Neutrophil (primary cell): ENCODE measurements around the gene OSBPL10.

Experiments used
- H3K27ac ChIP-seq: fragments of 200-600 bp; sonication (generic); 2 replicates; pipeline ENCODE4 v1.5.1; 2016; ENCODE audit warnings: mild to moderate bottlenecking, moderate library complexity
- H3K27me3 ChIP-seq: fragments of 200-600 bp; sonication (generic); 2 replicates; pipeline ENCODE4 v1.6.0; 2016; ENCODE audit warnings: mild to moderate bottlenecking
- H3K36me3 ChIP-seq: fragments of 200-600 bp; sonication (generic); 2 replicates; pipeline ENCODE4 v1.5.1; 2017
- H3K4me1 ChIP-seq, 2 experiments: fragments of 200-600 bp in 1 of 2; sonication (generic) in 1 of 2; 1 replicate in 1 of 2; 2 replicates in 1 of 2; pipeline versions ENCODE4 v1.5.1 to v1.6.1; 2013 to 2016; ENCODE audit warnings: low read depth in 1 of 2, low read length in 1 of 2, mild to moderate bottlenecking in 1 of 2, moderate library complexity in 1 of 2; ENCODE audit not compliant: control insufficient read depth in 1 of 2, insufficient read depth in 1 of 2
- H3K4me3 ChIP-seq, 2 experiments: fragments of 200-600 bp in 1 of 2; sonication (generic) in 1 of 2; 1 replicate in 1 of 2; 2 replicates in 1 of 2; pipeline ENCODE4 v1.5.1; 2013 to 2016; ENCODE audit warnings: low read depth in 1 of 2, low read length in 1 of 2, mild to moderate bottlenecking in 1 of 2, moderate library complexity in 1 of 2
- H3K9me3 ChIP-seq: fragments of 200-600 bp; sonication (generic); 2 replicates; pipeline ENCODE4 v1.5.1; 2016
- TF ChIP-seq, protein P1 (sequence below): fragments of 200-600 bp; sonication (generic); IDR thresholded peaks from 2 replicates; pipeline ENCODE4 v1.5.1; 2016; ENCODE audit warnings: antibody characterized with exemption

The OSBPL10 gene

DNA sequence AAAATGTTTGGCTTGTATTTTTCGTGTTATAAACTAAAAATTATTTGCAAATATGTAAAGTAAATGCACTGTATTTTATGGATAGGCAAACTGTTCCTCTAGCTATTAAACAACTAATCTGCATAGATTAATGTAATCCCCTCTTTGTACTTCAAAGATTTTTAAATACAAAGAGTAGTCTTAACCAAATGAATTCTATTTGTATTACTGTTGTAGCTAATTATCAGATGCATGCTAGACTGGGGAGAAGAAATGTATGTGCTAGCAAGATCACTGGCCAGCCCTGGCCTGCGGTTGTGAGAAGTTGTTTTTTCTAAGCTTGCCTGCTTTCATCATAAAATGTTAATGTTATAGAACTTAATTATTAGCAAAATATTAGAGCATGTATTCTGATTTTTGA is 355.7 kb downstream of the OSBPL10 start:
- no peaks in the 10 kb centered on the region for H3K27me3 ChIP-seq
- TF ChIP-seq, protein P1, sequence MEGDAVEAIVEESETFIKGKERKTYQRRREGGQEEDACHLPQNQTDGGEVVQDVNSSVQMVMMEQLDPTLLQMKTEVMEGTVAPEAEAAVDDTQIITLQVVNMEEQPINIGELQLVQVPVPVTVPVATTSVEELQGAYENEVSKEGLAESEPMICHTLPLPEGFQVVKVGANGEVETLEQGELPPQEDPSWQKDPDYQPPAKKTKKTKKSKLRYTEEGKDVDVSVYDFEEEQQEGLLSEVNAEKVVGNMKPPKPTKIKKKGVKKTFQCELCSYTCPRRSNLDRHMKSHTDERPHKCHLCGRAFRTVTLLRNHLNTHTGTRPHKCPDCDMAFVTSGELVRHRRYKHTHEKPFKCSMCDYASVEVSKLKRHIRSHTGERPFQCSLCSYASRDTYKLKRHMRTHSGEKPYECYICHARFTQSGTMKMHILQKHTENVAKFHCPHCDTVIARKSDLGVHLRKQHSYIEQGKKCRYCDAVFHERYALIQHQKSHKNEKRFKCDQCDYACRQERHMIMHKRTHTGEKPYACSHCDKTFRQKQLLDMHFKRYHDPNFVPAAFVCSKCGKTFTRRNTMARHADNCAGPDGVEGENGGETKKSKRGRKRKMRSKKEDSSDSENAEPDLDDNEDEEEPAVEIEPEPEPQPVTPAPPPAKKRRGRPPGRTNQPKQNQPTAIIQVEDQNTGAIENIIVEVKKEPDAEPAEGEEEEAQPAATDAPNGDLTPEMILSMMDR, result no peak
- H3K36me3 ChIP-seq, result peaks cover 60% of the 10 kb centered on the region

DNA sequence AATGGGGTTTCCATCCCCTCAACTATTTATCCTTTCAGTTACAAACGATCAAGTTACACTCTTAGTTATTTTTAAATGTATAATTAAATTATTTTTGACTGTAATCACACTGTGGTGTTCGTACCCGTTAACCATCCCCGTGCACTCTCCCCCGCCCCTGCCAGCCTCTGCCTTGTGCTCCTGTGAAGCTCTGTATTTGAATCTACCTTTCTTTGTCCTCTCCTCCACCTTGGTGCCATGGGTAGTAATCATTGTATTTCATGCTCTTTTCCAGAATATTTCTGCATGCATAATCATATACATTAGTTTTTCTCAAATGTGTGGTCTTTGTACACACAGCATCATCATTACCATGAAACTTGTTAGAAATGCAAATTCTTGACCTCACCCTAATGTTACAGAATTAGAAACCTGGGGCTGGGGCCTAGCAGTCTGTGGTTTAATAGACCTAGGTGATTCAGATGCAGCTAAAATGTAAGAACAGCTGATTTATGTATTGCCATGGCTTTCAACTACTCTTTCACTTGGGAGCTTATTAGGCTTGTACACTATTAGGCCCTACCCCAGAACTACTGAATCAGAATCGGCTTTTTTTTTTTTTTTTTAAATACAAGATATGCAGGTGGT is 356.9 kb downstream of the OSBPL10 start:
- H3K27me3 ChIP-seq, result no peaks in the 10 kb centered on the region
- no peak overlapping the region for H3K4me3 ChIP-seq
- no peaks in the 10 kb centered on the region for H3K9me3 ChIP-seq
- peaks cover 0 to 4% of the 10 kb centered on the region in 2 experiments for H3K4me1 ChIP-seq
- TF ChIP-seq, protein P1, result no peak
- H3K36me3 ChIP-seq, result peaks cover 64% of the 10 kb centered on the region
- no peak overlapping the region for H3K27ac ChIP-seq

More for the DNA sequence above, 355.7 kb downstream of the OSBPL10 start:
- H3K27ac ChIP-seq, result no peak overlapping the region
- H3K4me3 ChIP-seq, result no peak overlapping the region
- peaks cover 0 to 4% of the 10 kb centered on the region in 2 experiments for H3K4me1 ChIP-seq
- H3K9me3 ChIP-seq, result no peaks in the 10 kb centered on the region

DNA sequence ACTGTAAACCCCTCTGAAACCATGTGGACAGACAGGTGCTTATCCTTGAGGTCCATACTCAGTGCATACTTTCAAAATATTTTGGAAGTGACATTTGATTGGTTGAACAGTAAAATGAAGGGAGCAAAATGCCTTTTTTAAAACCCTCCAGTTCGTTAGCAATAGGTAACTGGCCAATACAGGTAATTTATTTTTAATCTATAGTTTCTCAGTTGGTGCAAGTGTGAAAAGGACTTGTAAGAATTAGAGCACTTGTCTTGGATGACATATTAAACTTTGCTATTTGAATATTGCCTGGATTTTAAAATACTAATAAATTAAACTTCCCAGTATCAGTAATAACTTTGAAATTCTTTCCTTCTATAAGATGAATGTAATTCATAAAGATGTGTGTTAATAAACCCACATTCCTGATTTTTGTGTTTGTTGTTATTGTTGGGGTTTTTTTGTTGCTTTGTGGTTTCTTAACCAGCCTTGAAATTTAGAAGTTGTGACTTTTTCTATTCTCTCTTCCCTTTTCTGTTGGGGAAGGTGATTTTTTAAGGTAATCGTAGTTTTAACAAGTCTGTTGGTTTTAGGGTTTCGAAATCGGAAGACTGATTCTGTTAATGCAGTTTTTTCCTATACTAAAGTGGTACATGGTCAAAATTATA is 358.3 kb downstream of the OSBPL10 start:
- H3K9me3 ChIP-seq, result no peaks in the 10 kb centered on the region
- H3K4me3 ChIP-seq, result no peak overlapping the region
- no peaks in the 10 kb centered on the region for H3K27me3 ChIP-seq
- peak overlapping the region; percentile 35 for H3K27ac ChIP-seq
- peaks cover 0 to 4% of the 10 kb centered on the region in 2 experiments for H3K4me1 ChIP-seq
- peaks cover 74% of the 10 kb centered on the region for H3K36me3 ChIP-seq
- TF ChIP-seq, protein P1, result no peak

DNA sequence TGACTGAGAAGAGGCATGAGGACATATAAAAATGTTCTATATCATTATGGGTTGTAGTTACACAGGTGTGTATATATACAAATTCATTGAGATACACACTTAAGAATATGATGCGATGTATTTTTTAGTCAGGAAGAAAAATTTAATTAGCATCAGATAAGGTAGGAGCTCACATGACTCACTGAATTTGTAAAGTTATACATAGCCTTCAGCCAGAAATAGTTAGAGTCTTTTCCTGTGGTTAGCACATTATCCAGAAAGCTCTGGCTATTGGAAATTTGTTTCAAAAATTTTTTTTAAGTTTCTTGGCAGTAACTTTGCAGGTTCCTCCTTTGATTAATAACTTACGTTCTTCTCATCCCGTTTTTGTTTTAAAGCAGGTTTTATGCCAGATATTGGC is 359.7 kb downstream of the OSBPL10 start:
- H3K4me3 ChIP-seq, result no peak overlapping the region
- no peaks in the 10 kb centered on the region for H3K27me3 ChIP-seq
- peaks cover 66% of the 10 kb centered on the region for H3K36me3 ChIP-seq
- H3K27ac ChIP-seq, result no peak overlapping the region
- TF ChIP-seq, protein P1, result no peak
- no peaks in the 10 kb centered on the region for H3K9me3 ChIP-seq
- peaks cover 0 to 4% of the 10 kb centered on the region in 2 experiments for H3K4me1 ChIP-seq

DNA sequence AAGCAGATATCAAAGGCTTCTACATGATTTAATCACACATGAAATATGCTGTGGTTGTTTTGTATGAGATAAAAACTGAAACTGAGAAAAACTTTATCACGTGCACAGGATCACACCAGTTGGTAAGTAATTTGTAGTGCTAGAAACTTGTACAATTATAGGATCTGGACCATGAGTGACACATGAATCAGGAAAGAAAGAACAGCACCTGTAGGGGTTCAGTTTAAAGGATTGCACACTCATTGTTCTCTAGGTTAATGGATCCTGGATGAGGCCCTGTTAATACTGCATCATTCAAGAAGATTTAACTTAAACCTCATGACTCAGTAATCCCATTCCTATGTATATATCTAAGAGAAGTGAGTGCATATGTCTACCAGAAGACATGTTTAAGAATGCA is 360.4 kb downstream of the OSBPL10 start:
- Histone ChIP-seq H3K4me3 (no peak overlapping the region), H3K36me3 (peaks cover 59% of the 10 kb centered on the region)

More for the DNA sequence above, 360.4 kb downstream of the OSBPL10 start:
- H3K4me1 ChIP-seq, result peaks cover 0 to 4% of the 10 kb centered on the region in 2 experiments
- TF ChIP-seq, protein P1, result no peak
- no peaks in the 10 kb centered on the region for H3K9me3 ChIP-seq
- no peaks in the 10 kb centered on the region for H3K27me3 ChIP-seq
- no peak overlapping the region for H3K27ac ChIP-seq
